ENCODE data around the gene BST2.
A peak's percentile ranks its signal among the peaks of the same experiment; 100 is the strongest.

Gene BST2
- total RNA-seq, result 16.7 to 32.4 (median 23.2) reads per million in 4 donors

- peak in 4 of 5 donors; percentile 40 to 82 (median 54) for DNase-seq
Observed at GRCh38 chr19:17405250-17406045, at the start of gene BST2. BST2 (minus strand) TSS chr19:17405630; CDS start chr19:17405575, 55 bp downstream.

- no peak for DNase-seq
Observed at GRCh38 chr19:17454576-17455071, 49.2 kb upstream of the BST2 start.

GRCh38 chr19:17451820-17452219, 46.4 kb upstream of the BST2 start:
- no peak for DNase-seq

- DNase-seq, result peak in 1 of 5 donors; percentile 59
Observed at GRCh38 chr19:17450264-17451075, 45.0 kb upstream of the BST2 start.

GRCh38 chr19:17448131-17448967, 42.9 kb upstream of the BST2 start, which contains the start of gene TMEM221:
TMEM221 (minus strand) TSS chr19:17448668; CDS start chr19:17448462, 206 bp downstream.
- DNase-seq, result peak; percentile 31 to 51 (median 42)

GRCh38 chr19:17447704-17448130, 42.3 kb upstream of the BST2 start:
- DNase-seq, result no peak

- no peak for DNase-seq
Observed at GRCh38 chr19:17445526-17446165, 40.2 kb upstream of the BST2 start.

- DNase-seq, result no peak
Observed at GRCh38 chr19:17441241-17442021, 36.0 kb upstream of the BST2 start.

GRCh38 chr19:17436874-17437267, 31.4 kb upstream of the BST2 start:
- DNase-seq, result no peak

GRCh38 chr19:17436094-17436873, 30.9 kb upstream of the BST2 start:
- DNase-seq, result no peak

GRCh38 chr19:17435218-17435617, 29.8 kb upstream of the BST2 start:
- no peak for DNase-seq

- DNase-seq, result no peak
Observed at GRCh38 chr19:17431417-17431816, 26.0 kb upstream of the BST2 start.

GRCh38 chr19:17429641-17430113, 24.2 kb upstream of the BST2 start:
- no peak for DNase-seq

GRCh38 chr19:17424743-17425365, 19.4 kb upstream of the BST2 start:
- DNase-seq, result peak in 1 of 5 donors; percentile 19

- no peak for DNase-seq
Observed at GRCh38 chr19:17423429-17424208, 18.2 kb upstream of the BST2 start.

GRCh38 chr19:17421942-17422341, 16.5 kb upstream of the BST2 start:
- DNase-seq, result no peak

- DNase-seq, result peak in 1 of 5 donors; percentile 46
Observed at GRCh38 chr19:17420475-17420924, 15.1 kb upstream of the BST2 start.

- peak; percentile 91 to 99 (median 93) for DNase-seq
Observed at GRCh38 chr19:17419621-17420474, 14.4 kb upstream of the BST2 start, which contains the start of gene MVB12A. MVB12A (plus strand) TSS chr19:17420047; CDS start chr19:17420136, 89 bp downstream.

Data from T-helper 1 cell (primary cell).